ENCODE results near the gene ZNF512B.

Gene ZNF512B

GRCh38 chr20:63957004-63957689 is 12.6 kb downstream of the ZNF512B start:
- peak; percentile 80 for ATAC-seq
- TF ChIP-seq PATZ1 (CRISPR knock-in tag; IDR thresholded peaks at IDR 0.05; ENCODE audit: borderline replicate concordance), result no peak
- TF ChIP-seq RARB (CRISPR knock-in tag; IDR thresholded peaks at IDR 0.05), result 0 out of 2 replicates have a peak, but pooled peaks have one; percentile 18
- no peak for TF ChIP-seq ZFP3 (CRISPR knock-in tag; IDR thresholded peaks at IDR 0.05)

DNA sequence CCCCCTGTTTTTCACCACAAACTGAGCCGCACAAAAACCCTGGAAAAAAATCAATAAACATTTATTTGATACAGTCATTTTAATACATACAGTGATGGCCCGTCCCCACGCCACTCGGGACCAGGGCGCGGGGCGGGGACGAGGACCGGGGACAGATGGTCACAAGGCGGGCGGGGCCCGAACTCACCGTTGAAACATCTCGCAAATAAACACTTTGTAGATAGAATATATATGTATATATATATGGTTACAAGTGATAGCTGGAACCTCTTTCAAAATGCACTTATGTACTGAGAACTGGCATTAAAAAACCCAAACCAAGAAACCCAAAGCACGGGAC is 13.1 kb downstream of the ZNF512B start:
- ATAC-seq, result peak; percentile 1

DNA sequence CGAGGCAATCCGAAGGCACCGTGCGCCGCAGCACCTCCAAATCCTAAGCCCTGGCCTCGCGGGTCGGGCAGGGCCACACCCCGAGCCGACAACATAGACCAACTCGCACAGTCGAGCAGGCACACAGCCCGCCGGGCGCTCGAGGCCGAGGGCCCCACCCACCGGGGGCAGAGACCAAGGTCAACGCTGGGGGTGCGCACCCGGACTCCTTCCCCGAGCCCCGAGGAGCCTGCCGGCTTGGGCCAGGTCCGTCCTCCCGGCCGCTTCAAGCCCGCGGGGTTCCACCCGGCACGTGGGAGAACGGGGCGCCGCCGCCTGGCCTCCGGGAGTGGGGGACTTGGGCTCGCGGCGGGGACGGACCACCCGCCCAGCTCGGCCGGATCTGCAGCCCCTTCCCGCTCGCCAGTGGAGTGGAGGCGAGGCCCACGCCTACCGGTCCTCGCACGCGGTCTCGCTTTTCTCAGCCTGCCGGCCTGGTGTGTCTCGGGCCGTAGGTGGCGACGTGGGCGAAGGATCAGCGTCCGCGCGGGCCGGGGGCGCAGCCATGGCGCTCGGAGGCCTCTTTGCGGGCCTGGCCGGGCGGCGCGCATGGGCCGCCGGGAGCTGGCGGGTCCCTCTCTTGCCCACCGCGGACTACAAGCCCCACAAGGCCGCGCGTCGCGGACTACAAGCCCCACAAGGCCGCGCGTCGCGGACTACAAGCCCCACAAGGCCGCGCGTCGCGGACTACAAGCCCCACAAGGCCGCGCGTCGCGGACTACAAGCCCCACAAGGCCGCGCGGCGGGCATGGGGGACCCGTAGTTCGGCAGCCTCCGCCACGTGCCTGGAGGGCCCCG is 13.7 kb downstream of the ZNF512B start, which contains the start of gene UCKL1:
TSS of gene UCKL1 (minus strand) at position 590 of the 837 bp plus-strand sequence. CDS start at position 546, 44 bp downstream.
- peak; percentile 86 for ATAC-seq
- TF ChIP-seq TSHZ2 (CRISPR knock-in tag; IDR thresholded peaks at IDR 0.05) (peak; percentile 80), RARB (CRISPR knock-in tag; IDR thresholded peaks at IDR 0.05) (no peak), OSR1 (CRISPR knock-in tag; IDR thresholded peaks at IDR 0.05) (no peak), ZFP3 (CRISPR knock-in tag; IDR thresholded peaks at IDR 0.05) (peak; percentile 76), TCF4 (CRISPR knock-in tag; IDR thresholded peaks at IDR 0.05; ENCODE audit: borderline replicate concordance) (no peak), POU6F1 (CRISPR knock-in tag; IDR thresholded peaks at IDR 0.05; ENCODE audit: borderline replicate concordance, low read depth) (no peak), ZFP30 (CRISPR knock-in tag; IDR thresholded peaks at IDR 0.05) (no peak), ESRRG (CRISPR knock-in tag; IDR thresholded peaks at IDR 0.05) (no peak)

More for the DNA sequence above, 13.1 kb downstream of the ZNF512B start:
- TF ChIP-seq RARB (CRISPR knock-in tag; IDR thresholded peaks at IDR 0.05) (no peak), TOX (CRISPR knock-in tag; IDR thresholded peaks at IDR 0.05; ENCODE audit: borderline replicate concordance) (no peak), ZFP30 (CRISPR knock-in tag; IDR thresholded peaks at IDR 0.05) (no peak), ZNF8 (CRISPR knock-in tag; IDR thresholded peaks at IDR 0.05) (no peak), ISL1 (CRISPR knock-in tag; IDR thresholded peaks at IDR 0.05) (no peak), GLIS3 (CRISPR knock-in tag; IDR thresholded peaks at IDR 0.05) (no peak), ESRRG (CRISPR knock-in tag; IDR thresholded peaks at IDR 0.05) (no peak), BACH2 (CRISPR knock-in tag; IDR thresholded peaks at IDR 0.05; ENCODE audit: borderline replicate concordance) (no peak), OSR1 (CRISPR knock-in tag; IDR thresholded peaks at IDR 0.05) (no peak), CSRNP3 (CRISPR knock-in tag; IDR thresholded peaks at IDR 0.05) (no peak), PATZ1 (CRISPR knock-in tag; IDR thresholded peaks at IDR 0.05; ENCODE audit: borderline replicate concordance) (no peak), ZC3H10 (CRISPR knock-in tag; IDR thresholded peaks at IDR 0.05) (no peak), CSDC2 (CRISPR knock-in tag; IDR thresholded peaks at IDR 0.05) (no peak), TSHZ2 (CRISPR knock-in tag; IDR thresholded peaks at IDR 0.05) (no peak)

Data from SK-N-SH treated with all-trans-retinoic acid at 6 μM for 48 hours (cell line).